Peyer's patch (tissue), 4 donors: ENCODE measurements around the gene HSD17B7.

Source experiments
- POLR2A ChIP-seq, 2 donors: fragments of 450-650 bp; IDR thresholded peaks; one replicate each; pipeline ENCODE4 v1.5.1; 2017; ENCODE audit warnings: antibody characterized with exemption in 2 of 2, mild to moderate bottlenecking in 2 of 2, moderate library complexity in 2 of 2
- TF ChIP-seq, protein P1 (sequence below), 6 experiments: fragments of 450-650 bp in 4 of 6; fragments of 200-600 bp in 2 of 6; sonication (generic) in 1 of 6; IDR thresholded peaks; one replicate each; pipeline ENCODE4 v1.5.1; 2017 to 2019; ENCODE audit warnings: antibody characterized with exemption in 6 of 6, mild to moderate bottlenecking in 3 of 6, moderate library complexity in 1 of 6

DNA sequence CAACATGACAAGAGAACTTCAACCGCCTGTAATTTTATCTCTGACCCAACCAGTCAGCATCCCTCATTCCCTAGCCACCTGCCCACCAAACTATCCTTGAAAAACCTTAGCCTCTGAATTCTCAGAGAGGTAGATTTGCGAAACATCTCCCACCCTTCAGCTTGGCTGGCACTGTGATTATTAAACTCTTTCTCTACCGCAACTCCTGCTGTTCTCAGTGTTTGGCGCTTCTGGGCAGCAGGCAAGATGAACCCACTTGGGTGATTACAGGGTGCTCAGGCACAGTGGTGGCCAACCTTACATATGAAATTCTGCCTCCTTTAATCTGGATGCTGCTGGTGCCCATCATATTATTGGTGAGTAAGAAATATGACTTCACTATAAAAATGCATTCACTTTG is 48.4 kb downstream of the HSD17B7 start:
- TF ChIP-seq, protein P1, sequence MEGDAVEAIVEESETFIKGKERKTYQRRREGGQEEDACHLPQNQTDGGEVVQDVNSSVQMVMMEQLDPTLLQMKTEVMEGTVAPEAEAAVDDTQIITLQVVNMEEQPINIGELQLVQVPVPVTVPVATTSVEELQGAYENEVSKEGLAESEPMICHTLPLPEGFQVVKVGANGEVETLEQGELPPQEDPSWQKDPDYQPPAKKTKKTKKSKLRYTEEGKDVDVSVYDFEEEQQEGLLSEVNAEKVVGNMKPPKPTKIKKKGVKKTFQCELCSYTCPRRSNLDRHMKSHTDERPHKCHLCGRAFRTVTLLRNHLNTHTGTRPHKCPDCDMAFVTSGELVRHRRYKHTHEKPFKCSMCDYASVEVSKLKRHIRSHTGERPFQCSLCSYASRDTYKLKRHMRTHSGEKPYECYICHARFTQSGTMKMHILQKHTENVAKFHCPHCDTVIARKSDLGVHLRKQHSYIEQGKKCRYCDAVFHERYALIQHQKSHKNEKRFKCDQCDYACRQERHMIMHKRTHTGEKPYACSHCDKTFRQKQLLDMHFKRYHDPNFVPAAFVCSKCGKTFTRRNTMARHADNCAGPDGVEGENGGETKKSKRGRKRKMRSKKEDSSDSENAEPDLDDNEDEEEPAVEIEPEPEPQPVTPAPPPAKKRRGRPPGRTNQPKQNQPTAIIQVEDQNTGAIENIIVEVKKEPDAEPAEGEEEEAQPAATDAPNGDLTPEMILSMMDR (IDR thresholded peaks at IDR 0.05): no peak
- no peak for TF ChIP-seq POLR2A (IDR thresholded peaks at IDR 0.05)
